Measurements from ENCODE around the gene FGF7. TPM values are rescaled to one million over a fixed set of nuclear protein-coding genes. Genes with fewer than 3 reads are reported as not detected.

The FGF7 gene
- total and polyA plus RNA-seq, 2 of the 8 experiments (the other 6 are each of a cell fraction or from before 2014, with no cell fraction given): not detected

DNA sequence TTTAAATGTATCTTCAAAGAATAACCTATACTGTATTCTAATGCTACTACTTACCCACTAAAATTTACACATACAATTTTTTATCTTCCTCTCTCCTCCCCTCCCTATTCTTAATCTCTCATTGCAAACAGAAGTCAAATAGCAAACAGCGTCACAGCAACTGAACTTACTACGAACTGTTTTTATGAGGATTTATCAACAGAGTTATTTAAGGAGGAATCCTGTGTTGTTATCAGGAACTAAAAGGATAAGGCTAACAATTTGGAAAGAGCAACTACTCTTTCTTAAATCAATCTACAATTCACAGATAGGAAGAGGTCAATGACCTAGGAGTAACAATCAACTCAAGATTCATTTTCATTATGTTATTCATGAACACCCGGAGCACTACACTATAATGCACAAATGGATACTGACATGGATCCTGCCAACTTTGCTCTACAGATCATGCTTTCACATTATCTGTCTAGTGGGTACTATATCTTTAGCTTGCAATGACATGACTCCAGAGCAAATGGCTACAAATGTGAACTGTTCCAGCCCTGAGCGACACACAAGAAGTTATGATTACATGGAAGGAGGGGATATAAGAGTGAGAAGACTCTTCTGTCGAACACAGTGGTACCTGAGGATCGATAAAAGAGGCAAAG is 984 bp downstream of the FGF7 start (continued):
- TF ChIP-seq SP1 (IDR thresholded peaks at IDR 0.05; ENCODE audit: low read depth, low read length): no peak
- no peak for TF ChIP-seq SUZ12 (IDR thresholded peaks at IDR 0.05; ENCODE audit: low read length)
- TF ChIP-seq, protein P1, sequence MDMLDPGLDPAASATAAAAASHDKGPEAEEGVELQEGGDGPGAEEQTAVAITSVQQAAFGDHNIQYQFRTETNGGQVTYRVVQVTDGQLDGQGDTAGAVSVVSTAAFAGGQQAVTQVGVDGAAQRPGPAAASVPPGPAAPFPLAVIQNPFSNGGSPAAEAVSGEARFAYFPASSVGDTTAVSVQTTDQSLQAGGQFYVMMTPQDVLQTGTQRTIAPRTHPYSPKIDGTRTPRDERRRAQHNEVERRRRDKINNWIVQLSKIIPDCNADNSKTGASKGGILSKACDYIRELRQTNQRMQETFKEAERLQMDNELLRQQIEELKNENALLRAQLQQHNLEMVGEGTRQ (IDR thresholded peaks at IDR 0.05; ENCODE audit: low read length): no peak
- TF ChIP-seq SAP30 (IDR thresholded peaks at IDR 0.05; ENCODE audit: insufficient read depth, insufficient replicate concordance, low read length): no peak
- no peak for TF ChIP-seq FOSL1 (IDR thresholded peaks at IDR 0.05; ENCODE audit: insufficient read depth, low read depth, low read length)
- TF ChIP-seq, protein P2, sequence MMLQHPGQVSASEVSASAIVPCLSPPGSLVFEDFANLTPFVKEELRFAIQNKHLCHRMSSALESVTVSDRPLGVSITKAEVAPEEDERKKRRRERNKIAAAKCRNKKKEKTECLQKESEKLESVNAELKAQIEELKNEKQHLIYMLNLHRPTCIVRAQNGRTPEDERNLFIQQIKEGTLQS (IDR thresholded peaks at IDR 0.05; ENCODE audit: insufficient read depth, low read depth, low read length): no peak

All from H1 (cell line).